HG03064 (cell line): ENCODE data around the gene SFI1.
"Not testable (repeated sequence)": the region's sequence is repeated elsewhere in the genome, so short reads cannot be mapped to it uniquely, and the experiment has no call there.

Source experiments
- ATAC-seq: cut with Tn5 transposase; IDR thresholded peaks from one replicate; pipeline ENCODE4 v1.9.1; 2021; ENCODE audit warnings: low read depth; ENCODE audit not compliant: unreplicated experiment

The SFI1 gene

DNA sequence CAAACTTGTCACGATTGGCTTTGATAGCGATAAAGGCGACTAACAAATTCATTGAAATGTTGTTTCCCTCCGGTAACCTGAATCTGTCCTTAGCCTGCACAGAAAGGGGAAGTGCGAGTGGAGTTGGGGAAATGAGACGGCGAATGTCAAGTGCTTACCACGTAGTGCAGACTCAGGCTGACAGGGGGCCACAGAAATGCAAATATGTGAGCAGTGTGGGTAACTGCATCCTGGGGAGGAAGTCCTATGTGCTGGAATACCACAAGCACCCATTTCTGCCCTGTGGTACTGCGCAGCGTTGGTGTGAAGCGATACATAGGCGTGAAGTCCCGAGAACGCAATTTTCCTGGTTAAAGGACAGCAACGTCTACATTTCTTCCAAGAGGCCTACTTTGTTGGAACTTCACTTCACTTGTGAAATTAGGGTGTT, 5.8 kb upstream of the SFI1 start:
- ATAC-seq: peak; percentile 41

DNA sequence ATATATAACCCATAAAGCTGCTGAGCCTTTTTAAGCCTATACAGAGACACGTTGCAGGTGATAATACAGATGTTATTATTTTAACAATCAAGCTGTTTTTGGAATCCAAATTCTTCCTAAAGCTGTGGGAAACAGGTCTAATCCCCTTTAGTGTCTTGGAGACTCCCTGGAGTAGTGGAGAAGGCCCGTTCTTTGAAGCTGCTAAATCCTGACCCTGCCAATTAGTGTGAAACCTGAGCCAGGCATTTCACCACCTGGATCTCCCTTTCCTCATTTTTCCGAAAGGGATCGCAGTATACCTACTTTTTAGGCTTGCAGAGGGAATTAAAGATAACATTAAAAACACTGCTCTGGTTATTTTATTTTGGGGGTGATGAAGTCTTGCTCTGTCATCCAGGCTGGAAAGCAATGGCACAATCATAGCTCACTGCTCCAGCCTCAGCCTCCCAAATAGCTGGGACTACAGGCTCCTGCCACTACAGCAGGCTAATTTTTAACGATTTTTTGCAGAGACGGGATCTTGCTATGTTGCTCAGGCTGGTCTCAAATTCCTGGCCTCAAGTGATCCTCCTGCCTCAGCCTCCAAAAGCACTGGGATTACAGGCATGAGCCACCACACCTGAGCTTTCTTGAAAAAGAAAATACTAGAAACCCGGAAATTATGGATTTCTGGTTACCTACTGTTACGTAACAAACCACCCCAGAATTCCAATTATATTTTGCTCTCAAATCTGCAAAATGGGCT, 4.9 kb upstream of the SFI1 start:
- no peak for ATAC-seq

DNA sequence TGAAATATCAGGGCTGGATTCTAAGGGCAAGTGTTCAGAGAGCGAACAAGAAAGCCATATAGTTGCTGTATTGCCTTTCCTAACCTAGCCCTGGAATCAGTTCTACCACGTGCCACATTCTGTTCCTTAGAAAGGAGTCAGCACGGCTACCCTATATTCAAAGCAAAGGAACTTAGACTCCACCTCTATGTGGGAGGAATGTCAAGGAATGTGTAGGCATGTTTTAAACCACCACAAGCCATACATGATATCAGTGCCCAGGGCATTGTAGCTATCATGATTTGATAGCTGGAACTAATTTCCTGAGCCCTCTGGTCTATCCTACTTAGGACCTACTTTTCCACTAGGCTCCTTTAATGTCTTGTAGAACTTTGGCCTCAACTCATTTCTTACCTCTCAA, 4.2 kb upstream of the SFI1 start:
- no peak for ATAC-seq

DNA sequence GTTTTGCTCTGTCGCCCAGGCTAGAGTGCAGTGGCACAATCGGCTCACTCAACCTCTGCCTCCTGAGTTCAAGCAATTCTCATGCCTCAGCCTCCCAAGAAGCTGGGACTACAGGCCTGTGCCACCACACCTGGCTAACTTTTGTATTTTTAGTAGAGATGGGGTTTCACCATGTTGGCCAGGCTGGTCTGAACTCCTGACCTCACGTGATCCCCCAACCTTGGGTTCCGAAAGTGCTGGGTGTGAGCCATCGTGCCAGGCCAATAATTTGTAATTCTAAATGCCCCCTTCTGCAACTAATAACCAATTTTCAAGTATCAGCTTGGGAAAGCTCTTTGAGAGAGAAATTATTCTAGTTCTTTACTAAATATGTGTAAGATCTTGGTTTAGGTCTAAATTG, 3.0 kb upstream of the SFI1 start:
- not testable (repeated sequence) for ATAC-seq

DNA sequence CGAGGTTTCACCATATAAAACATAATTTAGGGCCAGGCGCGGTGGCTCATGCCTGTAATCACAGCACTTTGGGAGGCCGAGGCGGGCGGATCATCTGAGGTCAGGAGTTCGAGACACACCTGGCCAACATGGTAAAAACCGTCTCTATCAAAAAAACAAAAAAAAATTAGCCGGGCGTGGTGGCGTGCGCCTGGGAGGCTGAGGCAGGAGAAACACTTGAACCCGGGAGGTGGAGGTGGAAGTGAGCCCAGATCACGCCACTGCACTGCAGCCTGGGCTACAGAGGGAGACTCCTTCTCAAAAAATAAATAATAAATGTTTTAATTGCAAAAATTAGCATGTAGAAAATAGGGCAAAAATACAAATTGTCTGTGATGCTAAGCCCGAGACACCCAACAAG, 993 bp upstream of the SFI1 start:
- no peak for ATAC-seq

DNA sequence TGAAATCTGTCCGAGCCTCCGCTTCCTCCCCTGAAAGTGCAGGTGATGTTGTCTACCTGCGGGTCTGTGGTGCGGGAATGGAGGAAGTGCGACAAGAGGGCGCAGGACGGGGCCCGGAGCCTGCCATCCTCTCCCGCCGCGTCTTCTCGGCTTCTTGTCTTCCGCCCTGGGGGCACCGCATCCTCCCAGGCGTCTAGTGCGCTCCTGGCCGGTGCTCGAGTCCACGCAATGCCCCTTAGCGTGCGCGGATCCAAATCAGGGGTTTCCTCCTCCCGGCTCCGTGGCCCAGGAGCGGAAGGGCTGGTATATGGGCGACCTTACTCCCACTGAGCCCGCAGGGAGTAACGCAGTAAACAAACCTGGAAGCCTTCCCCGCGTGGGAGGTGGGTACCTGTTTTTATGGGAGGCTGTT, 405 bp downstream of the SFI1 start:
- ATAC-seq: no peak

DNA sequence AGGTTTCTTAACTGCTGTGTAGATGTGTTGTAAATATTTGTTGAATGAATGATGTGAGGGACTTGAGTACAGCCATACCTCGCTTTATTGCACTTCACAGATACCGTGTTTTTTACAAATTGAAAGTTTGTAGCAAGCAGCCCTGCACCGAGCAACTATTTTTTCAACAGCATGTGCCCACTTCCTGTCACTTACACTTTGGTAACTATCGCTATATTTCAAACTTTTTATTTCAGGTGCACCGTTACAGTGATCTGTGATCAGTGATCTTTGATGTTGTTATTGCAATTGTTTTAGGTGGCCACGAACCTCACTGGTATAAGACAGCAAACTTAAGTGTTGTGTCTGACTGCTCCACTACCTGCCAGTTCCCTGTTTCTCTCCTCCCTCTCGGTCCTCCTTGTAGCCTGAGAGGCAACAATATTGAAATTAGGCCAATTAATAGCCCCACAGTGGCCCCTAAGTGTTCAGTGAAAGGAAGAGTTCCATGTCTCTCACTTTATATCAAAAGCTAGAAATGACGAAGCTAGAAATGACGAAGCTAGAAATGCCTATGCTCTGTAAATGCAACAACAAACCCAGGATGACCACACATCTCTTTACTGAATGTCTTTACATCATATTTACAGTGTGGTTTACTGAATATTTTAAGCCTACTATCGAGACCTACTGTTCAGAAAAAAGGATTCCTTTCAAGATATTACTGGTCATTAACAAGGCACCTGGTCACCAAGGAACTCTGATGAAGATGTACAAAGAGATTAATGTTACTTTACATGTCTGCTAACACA, 1.0 kb downstream of the SFI1 start:
- ATAC-seq: no peak

DNA sequence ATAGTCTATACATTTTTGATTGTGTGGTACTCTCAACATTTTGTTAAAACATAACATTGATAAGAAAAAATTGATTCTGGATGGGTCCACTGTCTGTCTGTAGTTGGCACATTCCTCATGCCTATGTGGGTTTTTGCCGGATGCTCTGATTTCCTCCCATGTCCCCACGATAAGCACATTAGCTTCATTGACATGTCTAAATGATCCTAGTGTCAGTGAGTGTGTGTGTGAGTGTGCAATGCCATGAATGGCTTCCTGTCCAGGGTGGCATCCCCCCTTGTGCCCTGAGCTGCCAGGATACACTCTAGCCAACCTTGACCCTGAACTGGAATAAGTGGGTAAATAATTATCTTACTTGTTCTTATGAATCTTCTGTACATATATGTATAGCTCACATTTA, 5.4 kb downstream of the SFI1 start:
- ATAC-seq: no peak

DNA sequence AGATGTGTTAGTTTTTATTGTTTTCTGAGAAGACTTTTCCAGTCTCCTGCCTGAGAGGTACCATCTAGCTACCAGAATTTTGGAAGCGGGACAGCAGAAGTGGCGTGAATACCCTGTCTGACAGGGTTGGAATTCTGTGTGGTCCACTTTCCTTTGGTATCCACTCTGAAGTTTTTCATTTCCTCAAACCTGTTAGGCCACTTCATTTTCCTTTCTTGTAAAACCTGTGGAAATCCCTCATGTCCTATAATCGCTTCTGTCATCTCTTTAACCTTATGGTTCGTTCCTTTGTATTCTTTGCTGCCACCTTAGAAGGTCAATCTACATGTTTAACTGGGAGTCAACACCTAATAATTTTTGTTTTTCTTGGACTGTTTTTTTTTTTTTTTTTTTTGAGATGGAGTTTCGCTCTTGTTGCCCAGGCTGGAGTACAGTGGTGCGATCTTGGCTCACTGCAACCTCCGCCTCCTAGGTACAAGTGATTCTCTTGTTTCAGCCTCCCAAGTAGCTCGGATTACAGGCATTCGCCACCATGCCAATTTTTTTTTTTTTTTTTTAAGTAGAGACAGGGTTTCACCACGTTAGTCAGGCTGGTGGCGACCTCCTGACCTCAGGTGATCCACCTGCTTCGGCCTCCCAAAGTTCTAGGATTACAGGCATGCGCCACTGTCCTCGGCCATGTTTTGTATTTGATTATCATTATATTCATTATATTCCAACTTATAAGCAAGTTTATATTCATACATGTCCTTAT, 7.1 kb downstream of the SFI1 start:
- no peak for ATAC-seq

DNA sequence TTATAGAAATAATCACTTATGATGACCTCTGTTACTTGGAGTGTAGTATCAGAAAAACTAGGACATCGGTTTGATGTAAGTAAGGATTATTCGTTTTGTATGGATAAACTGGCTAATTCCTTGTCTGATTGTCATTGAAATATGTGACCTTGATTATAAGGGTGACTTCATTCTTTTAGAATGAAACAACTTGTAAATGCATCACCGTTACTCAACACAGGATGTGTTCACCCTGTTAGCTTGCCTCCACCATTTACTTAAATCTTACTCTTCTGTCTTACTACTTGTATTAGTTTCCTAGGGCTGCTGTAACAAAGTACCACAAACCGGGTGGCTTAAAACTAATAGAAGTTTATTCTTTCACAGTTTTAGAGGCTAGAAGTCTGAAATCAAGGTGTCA, 7.9 kb downstream of the SFI1 start:
- no peak for ATAC-seq

DNA sequence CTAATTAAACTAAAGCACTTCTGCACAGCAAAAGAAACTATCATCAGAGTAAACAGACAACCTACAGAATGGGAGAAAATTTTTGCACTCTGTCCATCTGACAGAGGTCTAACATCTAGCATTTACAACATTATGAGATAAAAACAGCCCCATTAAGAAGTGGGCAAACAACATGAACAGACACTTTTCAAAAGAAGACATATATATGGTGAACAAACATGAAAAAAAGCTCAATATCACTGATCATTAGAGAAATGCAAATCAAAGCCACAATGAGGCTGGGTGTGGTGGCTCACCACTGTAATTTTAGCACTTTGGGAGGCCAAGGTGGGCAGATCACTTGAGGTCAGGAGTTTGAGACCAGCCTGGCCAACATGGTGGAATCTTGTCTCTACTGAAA, 11.2 kb downstream of the SFI1 start:
- not testable (repeated sequence) for ATAC-seq

DNA sequence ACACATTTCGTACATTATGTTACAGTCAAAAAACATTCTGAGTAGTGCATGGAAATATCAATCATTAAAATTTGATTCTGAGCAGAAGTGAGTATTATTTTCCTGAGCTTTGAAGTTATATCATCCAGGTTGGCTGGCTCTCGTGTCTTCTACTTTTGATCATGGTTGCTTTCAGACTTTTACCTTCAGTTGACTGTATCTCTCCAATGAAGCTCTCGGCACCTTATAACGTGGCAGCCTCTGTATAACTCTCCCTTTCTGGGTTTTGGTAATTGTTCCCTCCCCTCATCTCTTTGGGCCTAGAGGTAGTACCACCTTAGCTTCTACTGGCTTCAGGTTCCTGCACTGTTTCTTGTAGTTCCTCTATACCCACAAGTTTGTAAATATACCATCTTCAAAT, 12.2 kb downstream of the SFI1 start:
- ATAC-seq: no peak

DNA sequence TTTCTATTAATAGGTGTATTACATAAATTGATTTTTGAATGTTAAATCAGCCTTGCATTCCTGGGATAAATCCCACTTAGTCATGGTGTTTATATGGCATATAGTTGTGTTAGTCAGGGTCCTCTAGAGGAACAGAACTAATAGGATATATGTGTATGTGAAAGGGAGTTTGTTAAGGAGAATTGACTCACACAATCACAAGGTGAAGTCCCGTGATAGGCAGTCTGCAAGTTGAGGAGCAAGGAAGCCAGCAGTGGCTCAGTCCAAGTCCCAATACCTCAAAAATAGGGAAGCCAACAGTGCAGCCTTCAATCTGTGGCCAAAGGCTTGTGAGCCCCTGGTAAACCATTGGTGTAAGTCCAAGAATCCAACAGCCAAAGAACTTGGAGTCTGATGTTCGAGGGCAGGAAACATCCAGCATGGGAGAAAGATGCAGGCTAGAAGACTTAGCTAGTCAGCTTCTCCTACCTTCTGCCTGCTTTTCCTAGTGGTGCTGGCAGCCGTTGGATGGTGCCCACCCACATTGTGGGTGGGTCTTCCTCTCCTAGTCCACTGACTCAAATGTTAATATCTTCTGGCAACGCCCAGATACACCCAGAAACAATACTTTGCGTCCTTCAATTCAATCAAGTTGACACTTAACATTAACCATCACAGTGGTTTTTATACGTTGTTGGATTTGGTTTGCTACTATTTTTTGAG, 12.9 kb downstream of the SFI1 start:
- ATAC-seq: no peak

DNA sequence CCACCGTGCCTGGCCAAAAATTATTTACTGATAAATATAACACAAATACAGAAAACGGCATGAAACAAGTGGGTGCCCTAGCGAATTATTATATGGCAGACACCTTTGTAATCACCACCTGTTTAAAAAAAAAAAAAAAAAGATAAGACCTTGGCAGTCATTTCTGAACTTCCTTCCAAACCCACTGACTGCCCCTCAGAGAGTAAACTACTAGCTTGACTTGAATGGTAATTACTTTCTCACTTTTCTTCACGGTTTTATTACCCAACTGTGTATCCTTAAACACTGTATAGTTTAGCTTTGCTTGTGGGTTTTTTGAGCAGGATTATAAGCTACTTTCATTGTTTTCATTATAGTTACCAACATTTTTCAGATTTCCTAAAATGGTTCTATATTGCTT, 23.7 kb downstream of the SFI1 start:
- ATAC-seq: no peak

DNA sequence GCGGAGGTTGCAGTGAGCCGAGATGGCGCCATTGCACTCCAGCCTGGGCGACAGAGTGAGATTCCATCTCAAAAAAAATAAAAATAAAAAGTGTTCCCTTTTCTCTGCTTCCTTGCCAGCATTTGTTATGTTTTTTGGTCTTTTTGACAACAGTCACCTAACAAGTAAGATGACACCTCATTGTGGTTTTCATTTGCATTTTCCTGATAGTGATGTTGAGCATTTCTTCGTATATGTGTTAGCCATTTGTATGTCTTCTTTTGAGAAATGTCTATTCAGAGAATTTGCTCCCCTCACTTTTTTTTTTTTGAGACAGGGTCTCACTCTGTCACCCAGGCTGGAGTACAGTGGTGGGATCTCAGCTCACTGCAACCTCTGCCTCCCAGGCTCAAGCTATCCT, 27.8 kb downstream of the SFI1 start:
- ATAC-seq: not testable (repeated sequence)

DNA sequence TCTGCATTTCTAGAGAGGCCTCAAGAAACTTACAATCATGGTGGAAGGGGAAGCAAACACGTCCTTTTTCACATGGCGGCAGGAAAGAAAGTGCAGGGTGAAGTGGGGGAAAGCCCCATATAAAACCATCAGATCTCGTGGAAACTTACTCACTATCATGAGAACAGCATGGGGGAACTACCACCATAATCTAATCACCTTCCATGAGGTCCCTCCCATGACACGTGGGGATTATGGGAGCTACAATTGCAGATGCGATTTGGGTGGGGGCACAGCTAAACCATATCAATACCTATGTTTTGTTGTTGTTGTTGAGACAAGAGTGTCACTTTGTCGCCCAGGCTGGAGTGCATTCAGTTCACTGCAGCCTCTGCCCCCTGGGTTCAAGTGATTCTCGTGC, 29.9 kb downstream of the SFI1 start:
- ATAC-seq: no peak

DNA sequence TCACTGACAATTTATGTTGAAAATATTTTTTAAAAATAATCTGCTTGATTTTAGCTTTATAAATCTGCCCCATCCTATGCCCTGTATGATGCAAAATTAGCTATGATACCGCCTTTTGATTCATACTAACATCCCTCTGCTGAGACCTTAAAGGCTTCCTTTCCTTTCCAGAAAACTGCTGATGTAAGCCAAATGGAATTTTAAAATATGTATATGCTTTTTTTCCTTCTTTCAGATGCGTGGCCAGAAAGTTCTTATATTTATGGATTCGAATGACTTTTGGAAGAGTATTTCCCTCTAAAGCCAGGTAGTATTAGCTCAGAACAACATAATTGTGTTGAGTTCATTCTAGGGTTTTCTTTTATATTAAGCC, 34.5 kb downstream of the SFI1 start:
- ATAC-seq: no peak

DNA sequence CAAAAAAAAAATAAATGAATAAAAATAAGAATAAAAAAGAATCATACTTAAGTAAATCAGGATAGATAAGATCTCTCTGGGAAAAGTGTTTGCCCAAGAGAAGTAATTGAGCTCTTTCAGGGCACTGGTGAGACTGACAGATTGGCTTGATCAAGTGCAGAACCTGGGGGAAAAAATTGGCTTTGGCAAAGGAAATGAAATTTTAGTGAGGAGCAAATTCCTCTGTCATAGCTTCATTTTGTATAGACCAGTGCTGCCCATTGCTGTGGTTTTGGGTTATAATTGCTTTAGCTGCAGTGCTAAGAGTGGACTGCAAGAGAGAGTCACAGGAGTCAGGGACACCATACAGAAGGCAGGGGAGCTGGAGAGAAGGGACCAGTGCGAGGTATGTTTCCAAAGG, 35.7 kb downstream of the SFI1 start:
- ATAC-seq: no peak

DNA sequence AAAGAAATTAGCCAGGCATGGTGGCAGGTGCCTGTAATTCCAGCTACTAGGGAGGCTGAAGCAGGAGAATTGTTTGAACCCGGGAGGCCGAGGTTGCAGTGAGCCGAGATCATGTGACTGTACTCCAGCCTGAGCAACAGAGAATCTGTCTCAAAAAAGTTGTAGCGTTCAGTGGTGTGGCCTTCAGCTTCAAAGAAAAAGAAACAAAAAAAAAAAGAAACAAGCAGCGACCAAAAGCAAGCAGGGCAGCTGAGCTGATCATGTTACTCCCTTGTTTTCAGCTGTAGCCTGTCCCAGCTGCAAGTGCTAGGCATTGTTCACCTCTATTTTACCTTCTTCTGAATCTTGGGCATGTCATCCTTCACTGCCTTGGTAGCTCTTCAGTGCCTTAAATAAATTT, 37.0 kb downstream of the SFI1 start:
- ATAC-seq: no peak

DNA sequence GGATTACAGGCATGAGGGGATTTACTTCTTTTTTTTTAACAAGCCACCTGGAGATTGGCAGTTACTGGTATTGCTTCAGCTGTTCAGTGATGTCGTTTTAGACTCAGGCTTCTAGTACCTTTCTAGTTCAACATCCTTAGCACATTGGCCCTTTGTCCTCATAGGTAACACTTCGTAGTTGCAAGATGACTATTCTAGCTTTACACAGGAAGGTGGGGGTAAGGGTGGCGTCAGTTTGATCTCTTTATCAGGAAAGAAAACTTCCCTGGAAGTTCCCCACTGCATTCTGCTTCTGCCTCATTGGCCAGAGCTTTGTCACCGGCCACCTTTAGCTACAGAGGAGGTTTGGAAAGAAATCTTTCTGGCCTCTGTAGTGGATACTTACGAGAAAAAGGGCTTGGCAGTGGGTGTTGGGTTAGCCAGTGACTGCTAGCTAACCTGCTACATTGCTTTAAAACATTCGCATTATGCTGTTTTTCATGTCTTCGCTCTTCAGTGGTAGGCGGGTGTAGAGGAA, 40.7 kb downstream of the SFI1 start:
- no peak for ATAC-seq

DNA sequence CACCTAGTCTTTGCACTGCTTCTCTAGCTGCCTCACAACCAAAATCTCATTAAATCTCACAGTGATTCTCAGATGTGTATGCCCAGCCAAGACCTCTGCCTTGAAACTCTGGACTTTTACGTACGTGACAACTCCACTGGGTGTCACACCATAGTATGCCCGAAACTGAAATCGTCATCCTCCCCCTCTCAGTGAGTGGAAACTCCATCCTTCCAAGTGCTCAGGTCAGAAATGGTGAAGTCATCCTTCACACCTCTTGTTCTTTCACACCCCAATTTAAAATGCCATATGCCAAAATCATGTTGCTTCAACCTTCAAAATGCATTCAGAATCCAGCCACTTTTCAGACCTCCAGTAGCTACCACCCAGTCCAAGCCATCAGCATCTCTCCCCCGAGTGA, 42.5 kb downstream of the SFI1 start:
- no peak for ATAC-seq
